Caco-2 (cell line): ENCODE results near the gene SAMMSON. TPM values are rescaled to one million over a fixed set of nuclear protein-coding genes. Genes with fewer than 3 reads are reported as not detected.

Experiments used
- Bru-seq: library from RNA; stranded (reverse); fragments of 400-500 nt; gene quantifications from one replicate; lab custom pipeline; 2021; lab: Mats Ljungman, UMichigan
- BruChase-seq, 2 experiments: library from RNA; stranded (reverse); fragments of 400-500 nt; gene quantifications; one replicate each; lab custom pipeline; 2021; lab: Mats Ljungman, UMichigan
- BruUV-seq: library from RNA; stranded (reverse); fragments of 400-500 nt; replicated peaks from 2 replicates; lab custom pipeline; 2021; lab: Mats Ljungman, UMichigan
- CTCF ChIA-PET: fragments of 300-600 bp; sonication (Branson Sonifier 250); formaldehyde crosslinking; loops from one replicate; lab custom pipeline; 2022; ENCODE audit warnings: antibody characterized with exemption; lab: Charles Lee
- POLR2A ChIA-PET: fragments of 300-600 bp; sonication (Branson Sonifier 250); formaldehyde crosslinking; loops from one replicate; lab custom pipeline; 2022; ENCODE audit warnings: antibody characterized with exemption; lab: Charles Lee
- DNase-seq, 2 experiments: peaks; one replicate each; pipeline versions ENCODE4 v3.0.0 to v3.0.0-alpha.2; 2020 to 2022
- H3K27me3 ChIP-seq: replicated peaks from 2 replicates; pipeline ENCODE4 v1.6.0; 2011; ENCODE audit warnings: low read length; ENCODE audit not compliant: control insufficient read depth, insufficient read depth
- H3K36me3 ChIP-seq: 2 replicates; pipeline ENCODE4 v1.5.1; 2011; ENCODE audit warnings: low read length; ENCODE audit not compliant: control insufficient read depth, insufficient read depth
- H3K4me1 ChIP-seq: fragments of 250-450 bp; sonication (Bioruptor Pico); 2 replicates; pipeline ENCODE4 v1.5.1; 2020; ENCODE audit warnings: mild to moderate bottlenecking
- H3K4me3 ChIP-seq: 2 replicates; pipeline ENCODE4 v1.5.1; 2011; ENCODE audit warnings: low read depth, mild to moderate bottlenecking, control low read depth, low read length
- H3K9me3 ChIP-seq: fragments of 250-450 bp; sonication (Bioruptor Pico); 2 replicates; pipeline ENCODE4 v1.5.1; 2020; ENCODE audit warnings: mild to moderate bottlenecking, moderate library complexity
- H3K27ac Mint-ChIP-seq: one replicate; pipeline ENCODE4 v1.8.0; 2022; ENCODE audit warnings: mixed read lengths; ENCODE audit not compliant: unreplicated experiment
- H3K27me3 Mint-ChIP-seq: one replicate; pipeline ENCODE4 v1.8.0; 2022; ENCODE audit warnings: mixed read lengths; ENCODE audit not compliant: insufficient read depth, unreplicated experiment
- H3K36me3 Mint-ChIP-seq: one replicate; pipeline ENCODE4 v1.8.0; 2022; ENCODE audit warnings: mild to moderate bottlenecking, mixed read lengths; ENCODE audit not compliant: insufficient read depth, unreplicated experiment
- H3K4me1 Mint-ChIP-seq: one replicate; pipeline ENCODE4 v1.8.0; 2022; ENCODE audit warnings: low read depth, mixed read lengths; ENCODE audit not compliant: unreplicated experiment
- H3K4me3 Mint-ChIP-seq: one replicate; pipeline ENCODE4 v1.8.0; 2022; ENCODE audit warnings: mild to moderate bottlenecking, moderate library complexity, mixed read lengths; ENCODE audit not compliant: unreplicated experiment
- H3K9me3 Mint-ChIP-seq: one replicate; pipeline ENCODE4 v1.8.0; 2022; ENCODE audit warnings: mixed read lengths; ENCODE audit not compliant: unreplicated experiment
- intact Hi-C: fragments of 100-400 bp; cut with micrococcal nuclease; formaldehyde crosslinking; loops from one replicate; pipeline ENCODE4 v1.10.0; 2022; ENCODE audit not compliant: unreplicated experiment
- long read RNA-seq: library from polyadenylated mRNA; stranded (forward); transcript quantifications from one replicate; pipeline ENCODE4 v2.0.0, GENCODE V29; 2022
- total RNA-seq: library from RNA; stranded (reverse); gene quantifications from 2 replicates; pipeline ENCODE4 v1.2.3, GENCODE V29; 2022
- TF ChIP-seq, protein P1 (sequence below), 2 experiments: fragments of 200-600 bp in 1 of 2; IDR thresholded peaks; 1 replicate in 1 of 2; 2 replicates in 1 of 2; pipeline versions ENCODE4 v1.5.1 to v1.8.0; 2011 to 2022; ENCODE audit warnings: antibody characterized with exemption in 1 of 2, control low read depth in 1 of 2, inconsistent platforms in 1 of 2, low read depth in 1 of 2, low read length in 1 of 2, mild to moderate bottlenecking in 1 of 2, moderate library complexity in 1 of 2; ENCODE audit not compliant: insufficient read depth in 1 of 2, severe bottlenecking in 1 of 2, unreplicated experiment in 1 of 2

The SAMMSON gene
- total RNA-seq (not detected in 2 replicates), Bru-seq, nascent RNA (percentile 9 among the genes with signal in this experiment), BruChase-seq, experiment 1, labeled RNA remaining after a 2-hour chase (percentile 12 among the genes with signal in this experiment), BruChase-seq, experiment 2, labeled RNA remaining after a 6-hour chase (percentile 9 among the genes with signal in this experiment)
- long read RNA-seq = 0 reads

DNA sequence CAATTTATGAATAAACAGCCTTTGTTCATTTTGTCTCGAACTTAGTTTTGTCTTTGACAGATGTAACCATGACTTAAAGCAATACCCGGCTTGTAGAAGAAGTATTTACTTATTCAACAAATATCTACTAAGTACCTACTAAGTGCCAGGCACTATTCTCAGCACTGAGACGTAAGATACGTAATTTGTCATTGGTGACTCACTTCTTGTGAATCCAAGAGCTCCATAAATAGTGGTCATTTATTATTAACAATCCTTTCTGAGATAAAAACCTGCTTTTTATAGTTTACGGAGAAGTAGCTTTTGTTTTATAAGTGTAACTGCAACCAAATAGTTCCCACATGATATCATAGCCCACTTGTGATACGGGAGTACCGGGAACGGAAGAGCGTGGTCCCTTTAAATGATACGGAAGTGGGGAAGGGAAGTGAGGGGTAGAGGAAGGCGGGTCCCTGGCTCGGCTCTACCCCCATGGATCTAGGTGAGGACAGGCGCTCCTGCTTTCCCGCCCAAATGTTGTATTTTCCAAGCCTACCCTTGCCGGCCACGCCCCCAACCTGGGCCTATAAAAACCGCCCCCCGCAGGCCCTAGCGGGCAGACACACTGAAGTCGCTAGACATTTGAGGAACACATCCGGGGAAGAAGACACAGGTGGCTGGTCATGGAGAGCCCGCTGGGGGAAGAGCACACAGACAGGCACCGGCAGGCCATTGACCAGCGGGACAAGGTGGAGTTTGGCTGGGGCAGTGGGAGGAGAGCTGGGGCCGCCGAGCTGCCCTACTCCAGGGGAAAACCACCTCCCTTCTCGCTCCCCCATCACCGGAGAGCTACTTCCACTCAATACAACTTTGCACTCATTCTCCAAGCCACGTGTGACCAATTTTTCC, at the start of gene SAMMSON:
TSS of gene SAMMSON (plus strand) at position 594 of the 888 bp plus-strand sequence.
- Mint-ChIP-seq H3K9me3 (no peaks in the 10 kb centered on the region), H3K27ac (no peak within 1 kb of the TSS), H3K36me3 (no peaks in the 10 kb centered on the region), H3K4me3 (peak within 1 kb of the TSS; percentile 31), H3K4me1 (no peaks in the 10 kb centered on the region), H3K27me3 (peaks cover 12% of the 10 kb centered on the region)
- TF ChIP-seq, protein P1, sequence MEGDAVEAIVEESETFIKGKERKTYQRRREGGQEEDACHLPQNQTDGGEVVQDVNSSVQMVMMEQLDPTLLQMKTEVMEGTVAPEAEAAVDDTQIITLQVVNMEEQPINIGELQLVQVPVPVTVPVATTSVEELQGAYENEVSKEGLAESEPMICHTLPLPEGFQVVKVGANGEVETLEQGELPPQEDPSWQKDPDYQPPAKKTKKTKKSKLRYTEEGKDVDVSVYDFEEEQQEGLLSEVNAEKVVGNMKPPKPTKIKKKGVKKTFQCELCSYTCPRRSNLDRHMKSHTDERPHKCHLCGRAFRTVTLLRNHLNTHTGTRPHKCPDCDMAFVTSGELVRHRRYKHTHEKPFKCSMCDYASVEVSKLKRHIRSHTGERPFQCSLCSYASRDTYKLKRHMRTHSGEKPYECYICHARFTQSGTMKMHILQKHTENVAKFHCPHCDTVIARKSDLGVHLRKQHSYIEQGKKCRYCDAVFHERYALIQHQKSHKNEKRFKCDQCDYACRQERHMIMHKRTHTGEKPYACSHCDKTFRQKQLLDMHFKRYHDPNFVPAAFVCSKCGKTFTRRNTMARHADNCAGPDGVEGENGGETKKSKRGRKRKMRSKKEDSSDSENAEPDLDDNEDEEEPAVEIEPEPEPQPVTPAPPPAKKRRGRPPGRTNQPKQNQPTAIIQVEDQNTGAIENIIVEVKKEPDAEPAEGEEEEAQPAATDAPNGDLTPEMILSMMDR (IDR thresholded peaks at IDR 0.05; ENCODE audit: insufficient read depth in 1 of 2, low read depth in 1 of 2, low read length in 1 of 2, severe bottlenecking in 1 of 2, unreplicated experiment in 1 of 2) = no peak
- Histone ChIP-seq H3K4me3 (no peak within 1 kb of the TSS), H3K36me3 (no peaks in the 10 kb centered on the region), H3K27me3 (no peaks in the 10 kb centered on the region), H3K4me1 (no peaks in the 10 kb centered on the region), H3K9me3 (0 out of 2 replicates have a peak, but pooled peaks cover 4% of the 10 kb centered on the region)
- CTCF ChIA-PET = no interaction called here
- no TSS peak for BruUV-seq
- POLR2A ChIA-PET = no interaction called here
- intact Hi-C loops = no loop called here
- no peak for DNase-seq

DNA sequence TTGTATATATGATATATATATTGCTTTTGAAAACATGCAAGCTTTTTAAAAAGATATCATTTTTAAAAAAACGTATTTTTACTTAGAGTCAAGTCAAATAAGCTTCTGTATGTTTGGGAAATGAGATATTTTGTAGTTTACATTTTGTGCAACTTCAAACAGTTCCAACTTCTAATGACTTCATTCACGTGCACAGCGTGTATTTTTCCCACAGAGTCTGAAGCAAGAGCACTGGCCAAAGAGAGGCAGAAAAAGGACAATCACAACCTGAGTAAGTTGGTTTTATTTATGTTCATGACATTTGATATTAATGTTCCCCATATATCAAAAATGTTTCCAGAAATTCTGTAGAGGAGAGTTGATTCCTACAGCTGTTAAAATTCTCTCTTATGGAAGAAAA, 47.9 kb upstream of the SAMMSON start:
- TF ChIP-seq, protein P1 (IDR thresholded peaks at IDR 0.05; ENCODE audit: insufficient read depth in 1 of 2, low read depth in 1 of 2, low read length in 1 of 2, severe bottlenecking in 1 of 2, unreplicated experiment in 1 of 2) = no peak

GRCh38 chr3:69959581-69959980, 40.0 kb upstream of the SAMMSON start:
- no peaks in the 10 kb centered on the region for H3K9me3 Mint-ChIP-seq

More for the DNA sequence above, 47.9 kb upstream of the SAMMSON start:
- H3K4me3 ChIP-seq = no peak overlapping the region
- Mint-ChIP-seq H3K4me1 (no peaks in the 10 kb centered on the region), H3K36me3 (no peaks in the 10 kb centered on the region), H3K9me3 (no peaks in the 10 kb centered on the region), H3K27me3 (no peaks in the 10 kb centered on the region), H3K27ac (no peak overlapping the region), H3K4me3 (no peak overlapping the region)
- intact Hi-C loops = no loop called here
- DNase-seq = no peak
- H3K36me3 ChIP-seq = no peaks in the 10 kb centered on the region
- ChIA-PET POLR2A (no interaction called here), CTCF (no interaction called here)
- H3K4me1 ChIP-seq = no peaks in the 10 kb centered on the region
- H3K9me3 ChIP-seq = no peaks in the 10 kb centered on the region
- no peaks in the 10 kb centered on the region for H3K27me3 ChIP-seq
- no TSS peak for BruUV-seq

More at GRCh38 chr3:69959581-69959980, 40.0 kb upstream of the SAMMSON start:
- Histone ChIP-seq H3K4me1 (no peaks in the 10 kb centered on the region), H3K9me3 (no peaks in the 10 kb centered on the region), H3K36me3 (no peaks in the 10 kb centered on the region), H3K27me3 (no peaks in the 10 kb centered on the region), H3K4me3 (no peak overlapping the region)
- no peaks in the 10 kb centered on the region for H3K36me3 Mint-ChIP-seq
- DNase-seq = no peak
- H3K4me1 Mint-ChIP-seq = no peaks in the 10 kb centered on the region
- intact Hi-C loops = no loop called here
- no peaks in the 10 kb centered on the region for H3K27me3 Mint-ChIP-seq
- ChIA-PET POLR2A (no interaction called here), CTCF (no interaction called here)
- H3K27ac Mint-ChIP-seq = no peak overlapping the region
- no TSS peak for BruUV-seq
- TF ChIP-seq, protein P1 (IDR thresholded peaks at IDR 0.05; ENCODE audit: insufficient read depth in 1 of 2, low read depth in 1 of 2, low read length in 1 of 2, severe bottlenecking in 1 of 2, unreplicated experiment in 1 of 2) = no peak
- H3K4me3 Mint-ChIP-seq = no peak overlapping the region
